ENCODE measurements around the gene TMEM184A.

The TMEM184A gene

DNA sequence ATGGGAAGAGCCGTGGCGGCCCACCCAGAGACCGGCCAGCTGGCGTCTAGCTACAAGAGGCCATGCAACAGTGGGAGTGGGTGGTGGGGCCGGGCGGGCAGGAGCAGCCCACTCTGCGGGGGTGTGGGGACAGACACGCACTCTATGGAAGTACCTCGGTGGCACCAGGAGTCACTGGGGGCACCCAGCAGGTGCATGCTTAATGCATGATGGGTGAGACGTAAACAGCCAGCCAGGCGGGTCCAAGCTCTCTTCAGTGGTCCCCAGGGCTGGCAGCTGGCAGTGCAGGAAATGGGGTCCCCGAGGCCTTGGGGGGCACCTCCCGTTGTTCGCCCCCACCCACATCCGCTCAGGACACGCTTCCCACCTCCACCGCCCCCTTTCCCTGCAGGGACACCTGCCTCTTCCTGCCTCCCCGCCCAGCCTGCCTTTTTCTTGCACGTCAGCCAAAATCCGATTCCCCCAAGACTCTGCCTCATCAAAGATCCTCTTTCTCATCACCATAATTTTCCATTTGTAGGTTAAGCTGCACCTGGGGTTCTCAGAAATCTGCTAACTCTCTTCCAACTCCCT lies 36.4 kb upstream of the TMEM184A start:
- no peak for DNase-seq (ENCODE audit: low read depth, low spot score)
- POLR2A ChIA-PET, result no interaction called here
- CTCF ChIA-PET, result no interaction called here

DNA sequence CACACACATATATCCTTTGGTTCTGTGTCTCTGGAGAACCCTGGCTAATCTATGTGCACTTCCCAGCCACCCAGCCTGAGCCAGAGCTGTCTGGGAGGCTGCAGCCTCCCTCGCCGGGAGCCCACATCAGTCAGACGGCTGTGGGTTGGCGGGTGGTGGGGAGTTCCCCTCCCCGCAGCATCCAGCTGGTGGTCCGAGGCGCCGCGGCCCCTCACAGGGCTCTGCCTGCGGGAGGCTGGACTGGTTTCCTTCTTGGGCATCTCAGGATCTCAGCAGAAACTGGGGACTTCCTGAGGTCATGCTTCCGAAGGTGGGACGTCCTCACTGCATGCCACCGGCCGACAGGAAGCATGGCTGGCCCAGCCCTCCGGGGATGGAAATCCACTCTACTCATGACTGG lies 35.9 kb upstream of the TMEM184A start:
- no peak for DNase-seq (ENCODE audit: low read depth, low spot score)
- TF ChIP-seq, protein P1, sequence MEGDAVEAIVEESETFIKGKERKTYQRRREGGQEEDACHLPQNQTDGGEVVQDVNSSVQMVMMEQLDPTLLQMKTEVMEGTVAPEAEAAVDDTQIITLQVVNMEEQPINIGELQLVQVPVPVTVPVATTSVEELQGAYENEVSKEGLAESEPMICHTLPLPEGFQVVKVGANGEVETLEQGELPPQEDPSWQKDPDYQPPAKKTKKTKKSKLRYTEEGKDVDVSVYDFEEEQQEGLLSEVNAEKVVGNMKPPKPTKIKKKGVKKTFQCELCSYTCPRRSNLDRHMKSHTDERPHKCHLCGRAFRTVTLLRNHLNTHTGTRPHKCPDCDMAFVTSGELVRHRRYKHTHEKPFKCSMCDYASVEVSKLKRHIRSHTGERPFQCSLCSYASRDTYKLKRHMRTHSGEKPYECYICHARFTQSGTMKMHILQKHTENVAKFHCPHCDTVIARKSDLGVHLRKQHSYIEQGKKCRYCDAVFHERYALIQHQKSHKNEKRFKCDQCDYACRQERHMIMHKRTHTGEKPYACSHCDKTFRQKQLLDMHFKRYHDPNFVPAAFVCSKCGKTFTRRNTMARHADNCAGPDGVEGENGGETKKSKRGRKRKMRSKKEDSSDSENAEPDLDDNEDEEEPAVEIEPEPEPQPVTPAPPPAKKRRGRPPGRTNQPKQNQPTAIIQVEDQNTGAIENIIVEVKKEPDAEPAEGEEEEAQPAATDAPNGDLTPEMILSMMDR (IDR thresholded peaks at IDR 0.05; ENCODE audit: insufficient read depth, low read length, missing control alignments), result no peak
- no peak overlapping the region for H3K4me3 ChIP-seq (ENCODE audit: low read depth, low read length)
- ChIA-PET POLR2A (no interaction called here), CTCF (no interaction called here)

More for the DNA sequence above, 36.4 kb upstream of the TMEM184A start:
- TF ChIP-seq, protein P1 (IDR thresholded peaks at IDR 0.05; ENCODE audit: insufficient read depth, low read length, missing control alignments), result no peak
- H3K4me3 ChIP-seq (ENCODE audit: low read depth, low read length), result no peak overlapping the region

DNA sequence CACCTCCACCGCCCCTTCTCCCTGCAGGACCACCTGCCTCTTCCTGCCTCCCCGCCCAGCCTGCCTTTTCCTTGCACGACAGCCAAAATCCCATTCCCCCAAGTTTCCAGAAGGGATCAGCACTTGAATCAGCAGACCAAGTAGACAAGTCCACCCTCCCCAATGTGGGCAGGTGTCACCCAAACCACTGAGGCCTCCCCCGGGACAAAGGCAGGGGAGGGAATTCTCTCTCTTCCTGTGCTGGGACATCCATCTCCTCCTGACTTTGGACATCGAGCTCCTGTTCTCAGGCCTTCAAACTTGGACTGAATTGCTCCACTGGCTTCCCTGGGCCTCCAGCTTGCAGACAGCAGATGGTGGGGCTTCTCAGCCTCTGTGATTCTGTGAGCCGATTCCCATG lies 35.4 kb upstream of the TMEM184A start:
- CTCF ChIA-PET, result interaction anchor here (0.8 to 0.9 kb wide), 2 partner anchors 11 to 12 kb away, joined by 3 to 4 read pairs; no protein-coding TSS in a partner anchor
- TF ChIP-seq, protein P1 (IDR thresholded peaks at IDR 0.05; ENCODE audit: insufficient read depth, low read length, missing control alignments), result no peak
- no peak for DNase-seq (ENCODE audit: low read depth, low spot score)
- no peak overlapping the region for H3K4me3 ChIP-seq (ENCODE audit: low read depth, low read length)
- POLR2A ChIA-PET, result no interaction called here

DNA sequence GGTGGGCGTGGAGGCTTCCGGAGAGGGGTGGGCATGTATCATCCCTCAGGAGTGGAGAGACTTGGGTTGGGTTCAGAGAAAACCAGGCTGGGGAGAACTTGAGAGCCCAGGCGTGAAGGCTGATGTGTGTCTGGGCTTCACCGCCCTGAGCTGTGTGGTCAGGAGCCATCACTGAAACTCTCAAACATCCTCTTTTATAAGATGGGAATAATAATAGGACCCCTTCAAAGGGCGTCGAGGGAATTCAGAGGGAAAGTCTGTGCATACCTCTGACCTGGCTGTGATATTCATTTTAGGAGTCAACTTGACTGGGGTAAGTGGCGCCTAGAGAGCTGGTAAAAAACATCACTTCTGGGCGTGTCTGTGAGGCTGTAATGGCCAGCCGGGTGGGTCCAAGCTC lies 34.9 kb upstream of the TMEM184A start:
- no peak for DNase-seq (ENCODE audit: low read depth, low spot score)
- TF ChIP-seq, protein P1 (IDR thresholded peaks at IDR 0.05; ENCODE audit: insufficient read depth, low read length, missing control alignments), result no peak
- ChIA-PET POLR2A (no interaction called here), CTCF (interaction anchor here (0.8 to 1.1 kb wide), 3 partner anchors 10 to 757 kb away, joined by 3 to 4 read pairs (median 3); no protein-coding TSS in a partner anchor)
- no peak overlapping the region for H3K4me3 ChIP-seq (ENCODE audit: low read depth, low read length)

DNA sequence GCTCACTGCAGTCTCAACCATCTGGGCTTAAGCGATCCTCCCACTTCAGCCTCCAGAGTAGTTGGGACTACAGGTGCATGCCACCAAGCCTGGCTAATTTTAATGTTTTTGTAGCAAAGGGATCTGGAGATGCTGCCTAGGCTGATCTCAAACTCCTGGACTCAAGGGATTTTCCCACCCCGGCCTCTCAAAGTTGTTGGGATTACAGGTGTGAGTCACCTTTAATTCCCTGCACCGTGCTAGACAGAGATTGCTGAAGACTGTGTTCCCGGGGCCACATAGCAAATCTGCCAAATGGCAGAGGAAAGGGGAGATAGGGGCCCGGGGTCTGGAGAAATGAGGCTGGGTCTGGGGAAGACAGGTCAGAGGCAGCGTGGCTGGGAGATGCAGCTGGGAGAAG lies 34.5 kb upstream of the TMEM184A start:
- POLR2A ChIA-PET, result no interaction called here
- CTCF ChIA-PET, result interaction anchor here (0.7 to 1.1 kb wide), 4 partner anchors 10 to 757 kb away, joined by 3 to 4 read pairs (median 3); no protein-coding TSS in a partner anchor
- TF ChIP-seq, protein P1 (IDR thresholded peaks at IDR 0.05; ENCODE audit: insufficient read depth, low read length, missing control alignments), result no peak
- DNase-seq (ENCODE audit: low read depth, low spot score), result no peak
- no peak overlapping the region for H3K4me3 ChIP-seq (ENCODE audit: low read depth, low read length)

DNA sequence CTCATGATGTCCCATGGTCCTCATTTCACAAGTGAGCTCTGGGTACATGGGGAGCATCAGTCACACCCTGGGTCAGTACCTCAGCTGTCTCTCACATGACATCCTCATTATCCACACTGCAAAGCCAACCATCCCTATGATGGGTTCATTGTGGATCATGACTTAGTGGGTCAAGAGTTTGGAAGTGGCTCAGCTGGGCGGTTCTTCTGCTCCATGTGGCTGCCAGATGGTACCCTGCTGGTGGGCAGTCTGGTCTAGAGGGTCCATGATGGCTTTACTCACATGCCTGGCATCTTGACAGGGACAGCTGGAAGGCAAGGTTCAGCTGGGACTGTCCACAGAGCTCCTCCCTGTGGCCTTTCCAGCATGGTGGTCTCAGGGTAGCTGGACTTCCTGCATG lies 33.0 kb upstream of the TMEM184A start:
- ChIA-PET CTCF (no interaction called here), POLR2A (no interaction called here)
- no peak for DNase-seq (ENCODE audit: low read depth, low spot score)
- TF ChIP-seq, protein P1 (IDR thresholded peaks at IDR 0.05; ENCODE audit: insufficient read depth, low read length, missing control alignments), result no peak
- H3K4me3 ChIP-seq (ENCODE audit: low read depth, low read length), result no peak overlapping the region

Data from AG04449 (cell line).